ENCODE data around the gene NECTIN4.
A peak's percentile ranks its signal among the peaks of the same experiment; 100 is the strongest.
"Not testable (repeated sequence)": the region's sequence is repeated elsewhere in the genome, so short reads cannot be mapped to it uniquely, and the experiment has no call there.

Gene NECTIN4

DNA sequence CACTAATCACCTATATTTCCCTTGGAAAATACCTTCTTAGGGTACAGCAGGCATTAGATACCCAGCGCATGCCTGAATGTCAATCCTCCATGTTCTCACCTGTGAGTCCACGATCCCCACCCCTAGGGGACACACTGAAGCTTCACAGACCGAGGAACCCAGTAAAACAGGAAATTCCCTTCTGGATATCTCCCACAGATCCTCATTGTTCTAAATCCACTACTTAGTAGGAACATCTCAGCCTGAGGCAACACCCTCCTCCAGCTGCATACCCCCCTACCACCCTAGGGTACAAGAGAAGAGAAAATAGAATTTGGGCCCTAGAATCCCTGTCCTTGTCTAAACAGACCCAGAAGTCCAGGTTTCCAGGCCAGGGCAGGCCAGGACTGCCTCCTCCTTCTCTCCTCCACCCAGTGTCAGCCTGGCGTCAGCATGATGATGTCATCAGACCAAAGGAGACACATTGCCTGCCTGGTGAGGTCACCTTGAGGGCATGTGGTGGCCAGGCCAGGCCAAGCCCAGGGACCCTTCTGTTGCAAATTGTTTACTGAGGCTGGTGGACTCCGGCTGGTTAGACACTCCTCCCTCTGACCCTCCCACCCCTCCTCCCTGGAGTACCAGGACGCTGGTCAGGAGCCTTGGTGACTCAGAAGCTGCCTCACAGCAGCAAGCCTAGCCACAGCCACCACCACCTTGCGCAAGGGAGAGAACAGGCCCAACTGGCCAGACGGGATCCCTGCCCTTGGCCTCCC is 6.2 kb downstream of the NECTIN4 start:
- DNase-seq (ENCODE audit: low read depth in 2 of 3, low spot score in 2 of 3), result no peak

DNA sequence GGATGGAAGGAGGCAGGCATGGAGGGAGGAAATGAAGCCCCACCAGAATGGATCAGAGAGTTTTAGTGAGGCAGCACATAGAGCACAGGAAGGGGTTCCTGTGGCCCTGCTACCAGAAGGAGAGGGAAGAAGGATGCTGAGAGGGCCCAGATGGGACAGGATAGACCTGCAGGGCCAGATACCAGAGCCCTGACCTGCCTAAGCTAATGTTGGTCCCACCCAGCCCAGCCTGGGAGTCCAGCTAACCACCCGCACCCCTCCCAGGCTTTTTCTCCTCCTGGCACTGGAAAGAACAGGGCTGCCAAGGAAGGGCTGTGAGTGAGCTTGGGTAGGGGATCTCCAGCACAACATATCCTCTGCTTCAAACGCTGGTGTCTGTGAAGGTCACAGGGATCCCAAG is 6.9 kb downstream of the NECTIN4 start:
- no peak for DNase-seq (ENCODE audit: low read depth in 2 of 3, low spot score in 2 of 3)

DNA sequence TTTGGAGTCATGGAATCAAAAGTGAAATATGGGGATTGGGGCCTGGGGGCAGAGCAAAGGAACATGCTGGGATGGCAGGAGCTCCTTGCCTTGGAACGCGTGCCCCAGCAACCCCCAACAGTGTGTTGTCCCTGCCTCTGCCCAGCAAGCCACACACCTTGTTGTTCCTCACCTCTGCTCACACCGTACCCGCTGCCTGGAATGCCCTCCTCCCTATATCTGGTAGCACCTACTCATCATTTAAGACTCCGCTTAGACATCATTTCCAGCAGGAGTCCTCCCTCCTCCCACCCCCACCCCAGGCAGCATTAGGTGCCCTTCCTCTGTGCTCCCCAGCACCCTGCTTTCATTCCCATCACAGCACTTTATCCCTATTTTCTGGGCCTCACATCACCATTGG is 7.8 kb downstream of the NECTIN4 start:
- DNase-seq (ENCODE audit: low read depth in 2 of 3, low spot score in 2 of 3), result no peak

DNA sequence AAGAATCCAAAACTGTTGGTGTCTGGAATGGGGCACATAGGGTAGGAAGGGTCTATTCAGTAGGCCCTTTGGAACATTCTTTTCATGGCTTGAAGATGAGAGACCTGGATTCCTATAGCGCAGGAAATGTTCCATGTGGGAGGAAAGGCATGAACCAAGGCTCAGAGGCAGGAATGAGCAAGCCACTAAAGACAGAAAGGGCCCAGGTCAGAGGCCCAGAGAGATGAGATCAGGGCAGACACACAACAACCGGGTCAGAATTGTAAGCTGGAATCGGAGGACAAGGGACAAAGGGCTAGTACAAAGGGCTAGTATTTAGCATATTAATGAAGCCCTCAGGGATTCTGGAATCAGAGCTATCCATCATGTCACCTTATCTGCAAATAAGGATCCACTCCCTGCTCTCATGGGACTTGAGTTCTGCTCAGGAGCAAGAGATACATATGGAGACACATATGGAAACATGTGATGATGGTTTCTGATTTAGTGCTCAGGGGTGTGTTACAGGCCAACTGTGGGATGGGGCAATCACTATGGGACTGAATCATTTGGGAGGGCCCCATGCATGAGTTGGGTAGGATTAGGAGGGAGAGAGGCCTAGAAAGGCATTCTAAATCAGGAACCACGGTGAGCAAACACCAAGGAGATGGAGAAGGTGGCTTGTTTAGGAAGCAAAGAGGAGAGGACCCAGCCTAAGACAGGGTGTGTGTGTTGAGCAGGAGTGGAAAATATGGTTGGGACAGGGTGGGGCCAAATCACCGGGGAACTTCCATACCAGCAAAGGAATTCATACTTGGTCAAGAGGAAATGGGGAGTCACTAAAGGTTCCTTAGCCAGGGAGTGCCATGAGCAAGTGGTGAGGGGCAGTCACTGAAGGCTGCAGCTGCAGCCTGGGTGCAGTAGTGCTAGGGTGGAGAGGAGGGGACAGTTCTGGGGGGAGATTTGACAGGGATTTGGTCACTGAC is 8.6 kb downstream of the NECTIN4 start:
- DNase-seq (ENCODE audit: low read depth in 2 of 3, low spot score in 2 of 3), result no peak

DNA sequence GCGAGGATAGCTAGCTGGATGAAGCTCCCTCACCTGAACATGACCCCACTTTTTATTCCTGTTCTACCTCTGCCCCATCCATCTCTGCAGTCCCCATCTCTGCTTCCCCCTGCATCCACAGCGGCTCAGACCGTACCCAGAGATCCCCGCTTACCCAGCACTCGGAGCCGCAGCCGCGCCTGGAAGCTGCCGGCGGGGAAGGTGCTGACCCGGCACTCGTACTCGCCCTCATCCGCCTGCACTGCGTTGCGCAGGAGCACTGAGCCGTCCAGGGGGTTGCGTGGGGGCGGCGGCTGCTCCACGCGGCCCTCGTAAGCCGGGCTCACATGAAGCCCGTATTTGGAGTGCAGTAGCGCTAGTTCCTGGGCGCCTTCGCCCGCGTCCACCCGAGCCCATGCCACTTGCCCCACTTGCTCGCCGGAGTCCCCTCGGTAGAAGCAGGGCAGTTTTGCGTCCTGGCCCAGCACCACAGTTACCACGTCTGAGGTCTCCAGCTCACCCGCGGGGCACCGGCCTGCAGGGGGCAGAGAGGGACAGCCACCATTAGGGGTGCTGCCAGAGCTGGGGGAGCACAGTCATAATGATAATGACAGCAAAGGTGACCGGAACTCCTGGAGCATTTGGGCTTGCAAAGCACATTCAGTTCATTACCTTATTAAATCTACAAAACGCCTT is 9.8 kb downstream of the NECTIN4 start:
- no peak for DNase-seq (ENCODE audit: low read depth in 2 of 3, low spot score in 2 of 3)

DNA sequence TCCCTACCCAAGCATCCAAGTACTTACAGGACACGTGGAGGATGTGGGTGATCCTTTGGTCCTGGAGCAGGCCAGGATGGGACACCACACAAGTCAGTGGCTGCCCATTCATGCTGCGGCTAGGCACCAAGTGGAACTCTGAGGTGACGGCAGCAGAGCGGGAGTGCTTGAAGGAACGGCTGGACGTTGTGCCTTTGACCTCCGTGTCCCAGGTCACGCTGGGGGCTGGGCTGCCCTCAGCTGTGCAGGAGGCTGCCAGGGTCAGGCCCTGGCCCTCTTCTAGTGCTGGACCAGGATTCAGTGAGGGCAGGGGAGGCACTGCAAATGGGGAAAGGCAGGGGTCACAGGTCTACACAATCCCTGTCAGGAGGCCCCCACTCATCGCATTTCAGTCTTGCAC is 11.9 kb downstream of the NECTIN4 start:
- no peak for DNase-seq (ENCODE audit: low read depth in 2 of 3, low spot score in 2 of 3)

DNA sequence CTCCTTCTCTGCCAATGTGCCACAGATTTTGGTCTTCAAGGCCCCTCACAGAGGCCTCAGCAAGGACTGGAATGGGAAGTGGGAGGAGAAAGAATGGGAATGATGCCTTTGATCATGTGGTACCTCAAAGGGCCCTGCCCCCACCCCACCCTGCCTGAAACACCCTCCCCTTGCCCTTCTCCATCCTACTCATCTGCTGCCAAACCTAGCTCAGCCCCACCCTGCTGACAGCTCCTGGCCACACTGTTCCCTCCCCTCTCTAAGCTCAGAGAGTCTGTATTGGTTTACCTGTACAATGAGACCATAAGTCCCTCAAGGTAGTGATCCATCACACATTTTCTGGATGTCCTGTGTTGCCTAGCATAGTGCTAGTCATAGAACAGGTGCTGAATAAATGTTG is 12.9 kb downstream of the NECTIN4 start:
- no peak for DNase-seq (ENCODE audit: low read depth in 2 of 3, low spot score in 2 of 3)

DNA sequence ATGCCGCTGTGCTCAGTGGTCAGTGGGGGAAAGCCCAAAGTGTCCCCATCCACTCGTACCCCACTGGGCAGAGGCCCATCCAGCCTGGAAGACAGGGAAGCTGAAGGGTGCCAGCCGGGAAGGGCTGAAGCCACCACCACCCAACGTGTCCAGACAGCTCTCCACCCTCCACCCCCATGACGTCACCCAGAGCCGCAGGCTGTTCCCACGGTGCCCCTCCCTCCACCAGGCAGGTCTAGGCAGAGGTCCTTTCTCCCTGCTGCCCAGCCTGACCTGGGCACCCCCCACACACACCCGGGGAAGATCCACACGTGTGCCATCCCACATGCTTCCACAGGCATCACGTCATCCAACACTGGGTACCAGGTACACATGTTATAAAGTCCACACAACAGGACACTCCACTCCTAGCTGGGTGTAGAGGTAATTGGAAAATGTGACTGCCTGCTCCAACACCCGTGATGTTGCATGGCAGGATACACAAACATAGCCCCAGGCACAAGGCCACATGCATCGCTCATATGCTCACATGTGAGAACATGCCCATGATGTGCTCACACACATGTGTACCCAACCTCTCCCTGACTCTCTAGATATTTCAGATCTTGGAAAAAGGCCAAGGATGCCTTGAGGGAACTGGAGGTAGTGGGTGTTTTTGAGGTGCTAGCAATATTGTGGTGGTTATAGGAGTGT is 14.5 kb downstream of the NECTIN4 start:
- no peak for DNase-seq (ENCODE audit: low read depth in 2 of 3, low spot score in 2 of 3)

DNA sequence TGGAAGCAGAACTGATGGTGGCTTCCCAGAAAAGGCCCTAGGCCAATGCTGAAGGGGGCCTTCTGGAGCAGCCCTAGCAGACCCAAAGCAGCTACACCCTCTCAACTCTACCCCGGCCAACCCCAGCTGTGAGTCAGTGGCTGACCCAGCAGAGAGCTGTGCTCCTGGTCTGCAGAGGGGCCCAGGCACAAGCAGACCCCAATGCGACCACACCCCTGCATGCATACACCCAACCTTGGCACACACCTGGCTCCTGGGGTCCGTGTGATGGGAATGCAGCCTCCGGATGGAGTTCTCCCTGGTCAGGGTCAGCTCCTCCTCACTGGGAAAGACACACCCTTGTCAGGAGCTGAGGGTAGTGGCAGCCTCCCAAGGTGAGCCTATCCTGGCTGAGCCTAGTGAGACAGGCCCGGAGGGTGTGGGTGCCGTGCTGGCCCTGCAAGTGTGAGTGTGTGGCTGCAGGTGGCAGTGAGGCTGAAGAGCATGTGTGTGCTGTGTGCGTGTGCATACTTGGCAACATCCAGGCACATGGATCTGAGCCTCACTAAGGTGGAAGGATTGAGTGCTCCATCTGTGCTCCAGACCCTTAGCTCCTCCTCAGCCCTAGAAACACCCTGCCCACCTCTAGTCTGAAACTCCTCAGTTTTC is 15.8 kb downstream of the NECTIN4 start:
- no peak for DNase-seq (ENCODE audit: low read depth in 2 of 3, low spot score in 2 of 3)

DNA sequence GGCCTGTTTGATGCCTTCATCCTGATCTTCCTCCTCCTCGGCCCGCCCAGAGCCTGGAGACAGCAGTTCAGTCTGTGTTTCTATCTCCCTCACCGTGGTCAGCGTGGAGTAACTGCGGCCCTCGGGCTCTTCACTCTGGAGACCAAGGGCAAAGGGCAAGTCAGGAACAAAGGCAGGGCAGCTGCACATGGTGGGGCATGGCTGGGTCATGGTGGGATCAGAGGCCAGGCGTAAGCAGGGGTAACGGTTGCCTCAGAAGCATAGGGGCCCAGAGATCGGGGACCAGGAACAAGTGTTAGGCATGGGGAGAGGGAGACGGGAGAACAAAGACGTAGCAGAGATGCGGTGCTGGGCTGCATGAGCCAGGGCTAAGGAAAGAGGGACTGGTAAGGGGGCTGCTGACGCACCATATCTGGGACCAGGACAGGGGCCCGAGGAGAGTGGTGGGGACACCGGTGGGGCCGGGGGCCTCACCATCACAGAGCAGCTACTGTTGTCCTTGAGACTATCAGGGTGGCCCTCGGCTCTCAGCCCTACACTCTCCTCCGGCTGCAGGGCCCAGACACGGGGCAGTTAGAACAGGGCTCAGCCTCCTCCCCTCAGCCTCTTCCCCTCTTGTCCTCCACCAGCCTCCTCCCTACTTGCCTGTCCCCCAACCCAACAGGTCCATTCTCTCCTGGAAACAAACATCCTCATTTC is 16.5 kb downstream of the NECTIN4 start:
- no peak for DNase-seq (ENCODE audit: low read depth in 2 of 3, low spot score in 2 of 3)

DNA sequence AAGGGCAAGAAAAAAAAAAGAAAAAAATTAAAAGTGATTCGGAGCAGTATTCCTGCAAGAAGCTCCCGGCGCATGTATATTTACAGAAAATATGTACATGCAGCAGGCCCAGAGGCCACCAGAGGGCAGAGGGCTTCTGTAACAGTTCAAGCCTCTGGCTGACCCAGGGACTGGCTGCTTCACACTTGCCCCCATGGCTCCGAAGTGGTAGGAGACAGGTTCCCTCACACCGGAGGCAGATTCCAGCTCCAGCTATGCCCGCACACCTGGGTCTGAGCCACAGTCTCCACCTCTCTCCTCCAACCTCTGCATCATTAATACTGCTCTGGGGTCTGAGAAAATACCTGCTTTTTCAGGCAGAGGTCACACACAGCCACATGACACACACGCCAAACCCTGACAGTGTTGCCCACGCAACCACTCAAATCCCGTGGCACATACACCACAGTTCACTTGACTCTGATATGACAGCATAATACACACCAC is 17.4 kb downstream of the NECTIN4 start:
- no peak for DNase-seq (ENCODE audit: low read depth in 2 of 3, low spot score in 2 of 3)

DNA sequence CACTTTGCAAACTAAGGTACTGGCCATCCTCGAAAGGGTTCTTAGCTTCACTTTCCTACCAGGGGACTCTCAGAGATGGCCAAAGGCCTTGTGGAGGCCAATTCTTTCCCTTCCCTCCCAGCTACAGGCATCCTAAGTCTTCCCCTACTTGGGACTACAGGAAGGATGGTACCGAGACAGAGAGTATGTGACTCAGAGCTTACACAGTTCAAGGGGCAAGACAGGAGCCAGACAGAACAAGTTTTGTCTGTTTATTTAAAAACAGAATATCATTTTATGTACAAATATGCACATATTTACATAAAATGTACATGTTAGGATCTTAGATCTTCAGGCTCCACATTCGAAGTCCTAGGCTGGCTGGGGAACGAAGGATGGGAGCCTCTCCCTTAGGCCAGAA is 18.6 kb downstream of the NECTIN4 start:
- DNase-seq (ENCODE audit: low read depth in 2 of 3, low spot score in 2 of 3), result no peak

DNA sequence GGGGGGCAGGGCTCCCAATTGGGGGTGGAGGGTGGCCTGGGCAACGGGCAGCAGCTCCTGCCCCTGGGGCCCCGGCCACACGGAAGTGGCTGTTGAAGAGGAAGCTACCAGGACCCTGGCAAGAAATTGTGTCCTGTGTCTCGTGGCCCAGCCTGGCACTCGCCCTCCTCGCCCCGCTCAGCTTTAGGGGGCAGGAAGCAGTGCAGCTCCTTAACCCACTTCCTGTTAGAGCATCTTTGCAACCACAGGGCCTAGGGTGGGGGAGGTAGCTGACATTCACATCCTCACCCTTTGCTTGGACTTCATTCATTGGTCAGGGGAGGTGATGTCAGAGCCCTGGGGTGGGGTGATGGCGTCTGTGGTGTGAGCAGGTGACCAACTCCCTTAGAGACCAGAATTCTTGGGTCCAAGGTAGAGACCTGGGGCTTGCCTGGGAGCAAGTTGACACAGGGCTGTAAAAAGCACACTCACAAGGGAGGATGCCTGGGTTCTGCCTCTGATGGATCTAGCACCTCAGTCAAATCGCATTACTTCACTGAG is 19.6 kb downstream of the NECTIN4 start, which contains the start of gene ARHGAP30:
Gene ARHGAP30, minus strand, starts transcription at position 161 of the 540 bp plus-strand sequence. CDS start 267 bp downstream, outside the sequence.
- DNase-seq (ENCODE audit: low read depth in 2 of 3, low spot score in 2 of 3), result peak; percentile 57 to 74 (median 62)

DNA sequence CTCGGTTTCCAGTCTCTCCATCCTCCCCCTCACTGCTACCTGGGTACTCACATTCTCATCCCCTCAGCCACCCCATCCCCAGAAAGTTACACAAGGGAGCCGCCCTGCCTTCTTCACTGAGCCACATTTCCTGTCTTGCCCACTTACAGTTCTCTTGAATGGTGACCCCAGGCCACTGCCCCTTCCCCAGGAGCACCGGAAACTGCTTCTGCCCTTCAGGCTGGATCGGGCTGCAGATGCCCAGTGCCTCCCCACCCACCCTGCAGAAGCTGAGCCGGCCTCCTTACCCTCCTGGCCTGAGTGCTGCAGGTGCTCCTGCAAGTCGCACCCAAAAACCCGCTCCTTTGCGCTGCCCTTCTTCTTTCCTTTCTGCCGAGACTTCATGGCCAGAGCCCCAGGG is 20.1 kb downstream of the NECTIN4 start:
- DNase-seq (ENCODE audit: low read depth in 2 of 3, low spot score in 2 of 3), result no peak

DNA sequence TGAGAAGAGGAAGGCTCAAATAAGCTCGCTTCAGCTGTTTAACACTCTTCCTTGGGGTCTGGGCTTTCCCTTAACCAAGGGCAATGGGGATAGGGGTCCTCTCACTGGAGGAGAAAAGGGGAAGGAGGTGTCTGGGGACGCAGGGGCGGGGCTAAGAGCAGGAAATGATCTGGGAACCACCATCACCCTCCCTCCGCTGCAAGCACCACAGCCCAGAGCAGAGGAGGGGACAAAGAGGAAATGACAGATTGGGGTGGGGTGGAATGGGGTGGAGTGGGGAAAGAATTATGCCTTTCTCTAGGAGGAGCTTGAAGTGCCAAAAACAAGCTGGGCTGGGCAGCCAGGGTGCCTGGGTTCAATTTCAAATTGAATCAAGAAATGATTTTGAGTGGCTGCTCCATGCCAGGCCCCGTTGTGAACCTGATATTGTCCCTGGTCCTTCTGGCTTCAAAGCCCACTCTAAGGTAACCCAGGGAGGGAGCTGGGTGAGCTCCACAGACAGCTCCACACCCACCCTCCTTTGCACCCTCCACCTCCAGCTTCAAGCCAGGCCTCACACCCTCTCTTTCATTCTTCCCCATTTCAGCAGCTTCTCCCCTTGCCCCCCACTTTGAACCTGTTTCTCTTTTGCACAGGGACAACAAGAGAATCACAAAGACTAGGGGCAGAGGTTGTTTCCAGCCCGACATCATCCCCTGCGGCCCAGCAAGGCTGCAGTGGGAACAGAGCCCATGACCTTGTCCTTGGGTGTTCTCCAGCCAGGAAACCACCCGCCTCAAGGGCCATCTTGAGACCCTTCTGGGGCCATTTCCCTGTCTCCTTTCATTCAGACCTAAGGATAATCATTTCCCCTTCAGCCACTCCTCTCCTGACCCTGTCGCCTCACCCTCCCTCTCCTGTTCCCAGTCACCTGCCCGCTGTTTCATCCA is 20.8 kb downstream of the NECTIN4 start:
- peak; percentile 45 to 68 (median 48) for DNase-seq (ENCODE audit: low read depth in 2 of 3, low spot score in 2 of 3)

DNA sequence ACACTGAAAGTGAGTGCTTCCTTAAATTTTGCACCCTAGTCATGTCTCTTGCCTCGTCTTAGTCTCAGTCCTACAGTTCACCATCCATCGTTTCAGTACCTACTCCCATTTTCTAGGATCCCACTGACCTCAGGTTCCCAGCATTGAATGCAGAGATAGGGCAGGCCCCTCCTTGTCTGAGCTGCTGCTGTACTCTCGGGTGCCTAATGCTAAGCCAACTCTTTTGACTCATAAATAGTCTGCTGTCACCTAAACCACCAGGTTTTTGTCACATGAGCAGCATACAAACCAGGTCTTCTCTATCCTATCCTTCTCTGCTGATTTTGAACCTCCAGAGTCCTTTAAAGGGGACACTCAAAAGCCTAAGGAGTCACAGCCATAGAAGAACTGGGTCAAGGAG is 22.7 kb downstream of the NECTIN4 start:
- no peak for DNase-seq (ENCODE audit: low read depth in 2 of 3, low spot score in 2 of 3)

DNA sequence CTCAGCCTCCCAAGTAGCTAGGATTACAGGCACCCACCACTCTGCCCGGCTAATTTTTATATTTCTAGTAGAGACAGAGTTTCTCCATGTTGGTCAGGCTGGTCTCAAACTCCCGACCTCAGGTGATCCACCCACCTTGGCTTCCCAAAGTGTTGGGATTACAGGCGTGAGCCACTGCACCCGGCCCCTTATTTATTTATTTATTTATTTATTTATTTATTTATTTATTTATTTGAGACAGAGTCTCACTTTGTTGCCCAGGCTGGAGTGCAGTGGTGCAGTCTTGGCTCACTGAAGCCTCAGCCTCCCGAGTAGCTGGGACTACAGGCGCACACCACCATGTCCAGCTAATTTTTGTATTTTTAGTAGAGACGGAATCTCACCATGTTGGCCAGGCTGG is 23.7 kb downstream of the NECTIN4 start:
- DNase-seq (ENCODE audit: low read depth in 2 of 3, low spot score in 2 of 3), result not testable (repeated sequence)

DNA sequence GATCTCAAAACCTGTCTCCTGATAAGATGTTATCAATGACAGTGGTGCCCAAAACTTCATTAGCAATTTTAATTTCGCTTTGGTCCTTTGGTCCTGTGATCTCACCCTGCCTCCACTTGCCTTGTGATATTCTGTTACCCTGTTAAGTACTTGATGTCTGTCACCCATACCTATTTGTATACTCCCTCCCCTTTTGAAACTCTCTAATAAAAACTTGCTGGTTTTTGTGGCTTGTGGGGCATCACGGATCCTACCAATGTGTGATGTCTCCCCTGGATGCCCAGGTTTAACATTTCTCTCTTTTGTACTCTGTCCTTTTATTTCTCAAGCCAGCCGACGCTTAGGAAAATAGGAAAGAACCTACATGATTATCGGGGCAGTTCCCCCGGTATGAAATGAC is 25.4 kb downstream of the NECTIN4 start:
- not testable (repeated sequence) for DNase-seq (ENCODE audit: low read depth in 2 of 3, low spot score in 2 of 3)

All from activated CD8-positive, alpha-beta memory T cell treated with anti-CD3 and anti-CD28 coated beads for 48 hours (primary cell).